Neural progenitor cell (in vitro differentiated cells): ENCODE data around the gene VEPH1. TPM values are rescaled to one million over a fixed set of nuclear protein-coding genes. Genes with fewer than 3 reads are reported as not detected.

Experiments used
- DNase-seq: peaks from one replicate; pipeline ENCODE4 v3.0.0-alpha.2; 2016; ENCODE audit warnings: low spot score
- H2AFZ ChIP-seq: fragments of 200-600 bp; sonication (generic); replicated peaks from 2 replicates; pipeline ENCODE4 v1.6.1; 2016; ENCODE audit warnings: antibody characterized with exemption
- H3F3A ChIP-seq: fragments of 200-600 bp; sonication (generic); 2 replicates; pipeline ENCODE4 v1.6.1; 2016; ENCODE audit warnings: antibody characterized with exemption, low read depth
- H3K27ac ChIP-seq: fragments of 200-600 bp; sonication (generic); 2 replicates; pipeline ENCODE4 v1.5.1; 2016; ENCODE audit warnings: mild to moderate bottlenecking
- H3K27me3 ChIP-seq: fragments of 200-600 bp; sonication (generic); 2 replicates; pipeline ENCODE4 v1.6.1; 2016; ENCODE audit warnings: mild to moderate bottlenecking, moderate library complexity
- H3K36me3 ChIP-seq: fragments of 200-600 bp; sonication (generic); 2 replicates; pipeline ENCODE4 v1.5.1; 2016
- H3K4me1 ChIP-seq: fragments of 200-600 bp; sonication (generic); 2 replicates; pipeline ENCODE4 v1.6.1; 2016; ENCODE audit warnings: mixed run types
- H3K4me2 ChIP-seq: fragments of 200-600 bp; sonication (generic); 2 replicates; pipeline ENCODE4 v1.6.1; 2016
- H3K4me3 ChIP-seq: fragments of 200-600 bp; sonication (generic); 2 replicates; pipeline ENCODE4 v1.5.1; 2016
- H3K79me2 ChIP-seq: fragments of 200-600 bp; sonication (generic); 2 replicates; pipeline ENCODE4 v1.6.1; 2016; ENCODE audit warnings: low read depth
- H3K9ac ChIP-seq: fragments of 200-600 bp; sonication (generic); 2 replicates; pipeline ENCODE4 v1.6.1; 2016
- H3K9me3 ChIP-seq: fragments of 200-600 bp; sonication (generic); 2 replicates; pipeline ENCODE4 v1.5.1; 2016; ENCODE audit warnings: low read depth
- H4K20me1 ChIP-seq: fragments of 200-600 bp; sonication (generic); 2 replicates; pipeline ENCODE4 v1.6.1; 2016; ENCODE audit warnings: low read depth
- H3K27ac Mint-ChIP-seq: 3 replicates; pipeline ENCODE4 v1.8.0; 2021; ENCODE audit warnings: mixed read lengths
- H3K27me3 Mint-ChIP-seq: 2 replicates; pipeline ENCODE4 v1.8.0; 2022; ENCODE audit warnings: low read depth, mild to moderate bottlenecking, inconsistent platforms, moderate library complexity, mixed read lengths; ENCODE audit not compliant: insufficient read depth
- H3K36me3 Mint-ChIP-seq: 3 replicates; pipeline ENCODE4 v1.8.0; 2021; ENCODE audit warnings: mixed read lengths
- H3K4me1 Mint-ChIP-seq: 3 replicates; pipeline ENCODE4 v1.8.0; 2021; ENCODE audit warnings: mixed read lengths
- H3K4me3 Mint-ChIP-seq: 3 replicates; pipeline ENCODE4 v1.8.0; 2021; ENCODE audit warnings: mild to moderate bottlenecking, moderate library complexity, mixed read lengths
- H3K9me3 Mint-ChIP-seq: 3 replicates; pipeline ENCODE4 v1.8.0; 2020; ENCODE audit warnings: mixed read lengths
- EZH2 ChIP-seq: fragments of 200-600 bp; sonication (generic); IDR thresholded peaks from 2 replicates; pipeline ENCODE4 v1.6.1; 2017; ENCODE audit warnings: antibody characterized with exemption, mild to moderate bottlenecking, moderate library complexity
- EZH2phosphoT487 ChIP-seq: fragments of 200-600 bp; sonication (generic); IDR thresholded peaks from 2 replicates; pipeline ENCODE4 v1.6.1; 2017; ENCODE audit warnings: antibody characterized with exemption
- total RNA-seq: library from RNA; depleted of rRNA; stranded (reverse); fragments of >200 nt; gene quantifications from 2 replicates; pipeline ENCODE4 v1.2.3, GENCODE V29; 2015; ENCODE audit warnings: low replicate concordance
- TF ChIP-seq, protein P1 (sequence below): fragments of 200-600 bp; sonication (generic); IDR thresholded peaks from 2 replicates; pipeline ENCODE4 v1.5.1; 2017; ENCODE audit warnings: antibody characterized with exemption, mild to moderate bottlenecking

The VEPH1 gene
- total RNA-seq, 1 donor from 2014 or later: not detected

GRCh38 chr3:157464321-157464720, 38.9 kb downstream of the VEPH1 start:
- TF ChIP-seq, protein P1, sequence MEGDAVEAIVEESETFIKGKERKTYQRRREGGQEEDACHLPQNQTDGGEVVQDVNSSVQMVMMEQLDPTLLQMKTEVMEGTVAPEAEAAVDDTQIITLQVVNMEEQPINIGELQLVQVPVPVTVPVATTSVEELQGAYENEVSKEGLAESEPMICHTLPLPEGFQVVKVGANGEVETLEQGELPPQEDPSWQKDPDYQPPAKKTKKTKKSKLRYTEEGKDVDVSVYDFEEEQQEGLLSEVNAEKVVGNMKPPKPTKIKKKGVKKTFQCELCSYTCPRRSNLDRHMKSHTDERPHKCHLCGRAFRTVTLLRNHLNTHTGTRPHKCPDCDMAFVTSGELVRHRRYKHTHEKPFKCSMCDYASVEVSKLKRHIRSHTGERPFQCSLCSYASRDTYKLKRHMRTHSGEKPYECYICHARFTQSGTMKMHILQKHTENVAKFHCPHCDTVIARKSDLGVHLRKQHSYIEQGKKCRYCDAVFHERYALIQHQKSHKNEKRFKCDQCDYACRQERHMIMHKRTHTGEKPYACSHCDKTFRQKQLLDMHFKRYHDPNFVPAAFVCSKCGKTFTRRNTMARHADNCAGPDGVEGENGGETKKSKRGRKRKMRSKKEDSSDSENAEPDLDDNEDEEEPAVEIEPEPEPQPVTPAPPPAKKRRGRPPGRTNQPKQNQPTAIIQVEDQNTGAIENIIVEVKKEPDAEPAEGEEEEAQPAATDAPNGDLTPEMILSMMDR: no peak
- TF ChIP-seq EZH2: no peak
- no peak for TF ChIP-seq EZH2phosphoT487
- no peaks in the 10 kb centered on the region for H3F3A ChIP-seq
- H3K9ac ChIP-seq: no peak overlapping the region
- no peaks in the 10 kb centered on the region for H3K79me2 ChIP-seq
- H4K20me1 ChIP-seq: no peaks in the 10 kb centered on the region
- Mint-ChIP-seq H3K9me3 (no peaks in the 10 kb centered on the region), H3K36me3 (peaks cover 13% of the 10 kb centered on the region), H3K4me3 (no peak overlapping the region), H3K4me1 (no peaks in the 10 kb centered on the region), H3K27ac (no peak overlapping the region), H3K27me3 (peaks cover 3% of the 10 kb centered on the region)
- H3K9me3 ChIP-seq: no peaks in the 10 kb centered on the region
- H3K27ac ChIP-seq: no peak overlapping the region
- no peaks in the 10 kb centered on the region for H3K27me3 ChIP-seq
- no peak overlapping the region for H3K4me2 ChIP-seq
- no peaks in the 10 kb centered on the region for H3K4me1 ChIP-seq
- no peak overlapping the region for H3K4me3 ChIP-seq
- no peak overlapping the region for H2AFZ ChIP-seq
- H3K36me3 ChIP-seq: no peaks in the 10 kb centered on the region
- no peak for DNase-seq

- H3K79me2 ChIP-seq: no peaks in the 10 kb centered on the region
- H3K9ac ChIP-seq: no peak overlapping the region
- Mint-ChIP-seq H3K9me3 (no peaks in the 10 kb centered on the region), H3K36me3 (peaks cover 12% of the 10 kb centered on the region), H3K27ac (no peak overlapping the region), H3K27me3 (peaks cover 3% of the 10 kb centered on the region), H3K4me1 (no peaks in the 10 kb centered on the region), H3K4me3 (no peak overlapping the region)
- H3K9me3 ChIP-seq: no peaks in the 10 kb centered on the region
- no peaks in the 10 kb centered on the region for H3K4me1 ChIP-seq
- H3K36me3 ChIP-seq: no peaks in the 10 kb centered on the region
- no peak for TF ChIP-seq EZH2phosphoT487
- TF ChIP-seq EZH2: no peak
- TF ChIP-seq, protein P1: no peak
- H4K20me1 ChIP-seq: no peaks in the 10 kb centered on the region
- no peaks in the 10 kb centered on the region for H3K27me3 ChIP-seq
- DNase-seq: no peak
- no peak overlapping the region for H3K27ac ChIP-seq
- no peak overlapping the region for H2AFZ ChIP-seq
- no peak overlapping the region for H3K4me3 ChIP-seq
- H3F3A ChIP-seq: no peaks in the 10 kb centered on the region
- no peak overlapping the region for H3K4me2 ChIP-seq
Observed at GRCh38 chr3:157463816-157464215, 39.4 kb downstream of the VEPH1 start.

DNA sequence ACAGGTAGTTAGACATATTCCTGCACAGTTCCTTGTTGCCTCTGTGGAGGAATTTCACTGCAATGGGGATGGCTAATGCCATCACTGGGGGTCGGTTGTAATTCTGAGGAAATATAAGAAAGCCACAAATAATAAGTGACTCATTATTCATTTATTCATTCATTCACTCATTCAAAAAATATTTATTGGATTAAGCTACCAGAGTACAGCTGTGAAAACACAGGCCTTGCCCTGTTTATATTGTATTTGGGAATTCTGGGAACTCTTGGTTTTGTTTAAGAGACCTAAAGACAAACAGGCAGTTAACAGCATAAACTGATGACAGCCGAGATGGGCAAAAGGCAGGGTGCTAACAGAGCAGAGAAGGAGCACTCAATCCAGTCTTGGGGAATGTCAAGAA, 43.0 kb downstream of the VEPH1 start:
- Mint-ChIP-seq H3K4me1 (no peaks in the 10 kb centered on the region), H3K4me3 (no peak overlapping the region), H3K27ac (no peak overlapping the region), H3K27me3 (peaks cover 3% of the 10 kb centered on the region), H3K36me3 (peaks cover 23% of the 10 kb centered on the region), H3K9me3 (no peaks in the 10 kb centered on the region)
- no peaks in the 10 kb centered on the region for H3K9me3 ChIP-seq
- no peaks in the 10 kb centered on the region for H3K4me1 ChIP-seq
- H3K79me2 ChIP-seq: no peaks in the 10 kb centered on the region
- H3K27me3 ChIP-seq: no peaks in the 10 kb centered on the region
- no peak overlapping the region for H2AFZ ChIP-seq
- H4K20me1 ChIP-seq: no peaks in the 10 kb centered on the region
- DNase-seq: no peak
- no peak overlapping the region for H3K4me2 ChIP-seq
- H3K4me3 ChIP-seq: no peak overlapping the region
- H3K27ac ChIP-seq: no peak overlapping the region
- no peak overlapping the region for H3K9ac ChIP-seq
- no peaks in the 10 kb centered on the region for H3K36me3 ChIP-seq
- TF ChIP-seq, protein P1: no peak
- TF ChIP-seq EZH2phosphoT487 (no peak), EZH2 (no peak)
- H3F3A ChIP-seq: no peaks in the 10 kb centered on the region
